NCI-H446 (cell line): ENCODE results near the gene C6orf47.

Source experiments
- DNase-seq, 2 experiments: peaks; one replicate each; lab custom pipeline; 2025; lab: John Stamatoyannopoulos, UW

C6orf47 gene

DNA sequence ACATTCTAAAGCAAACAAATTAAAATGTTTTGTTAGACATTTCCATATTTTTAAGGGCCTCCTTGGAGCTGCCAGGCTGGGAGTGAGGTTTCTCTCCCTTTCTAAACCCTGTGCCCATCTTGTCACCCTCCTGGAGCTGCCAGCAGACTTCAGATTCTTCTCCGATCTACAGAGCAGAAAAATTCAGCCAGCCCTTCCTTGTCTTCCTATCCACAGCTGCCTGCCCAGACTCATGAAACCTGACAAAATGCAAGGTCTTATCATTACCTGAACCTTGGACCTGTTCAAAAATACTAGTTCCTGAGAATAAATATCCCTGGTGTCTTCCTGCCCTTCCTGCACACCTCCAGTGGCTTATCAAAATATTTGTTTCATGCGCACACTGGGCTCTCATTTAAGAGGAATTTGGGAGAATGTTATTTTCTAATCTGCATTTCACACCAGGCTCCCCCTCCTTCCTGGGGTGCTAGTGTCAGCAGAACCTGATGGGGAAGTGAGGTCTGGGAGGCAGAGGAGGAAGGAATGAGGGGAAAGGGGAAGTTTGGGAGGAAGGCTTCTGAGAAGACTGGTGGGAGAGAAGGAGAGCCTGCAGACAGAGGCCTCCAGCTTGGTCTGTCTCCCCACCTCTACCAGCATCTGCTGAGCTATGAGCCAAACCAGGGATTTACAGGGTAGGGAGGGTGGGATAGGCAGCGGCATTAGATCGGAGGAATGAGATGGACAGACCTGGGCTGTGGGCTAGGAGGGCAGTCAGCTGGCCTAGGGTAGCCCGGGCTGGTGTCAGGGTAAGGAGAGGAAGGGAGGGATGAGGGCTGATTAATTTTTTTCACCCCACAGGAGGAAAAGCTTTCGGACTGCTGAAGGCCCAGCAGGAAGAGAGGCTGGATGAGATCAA lies 45.6 kb downstream of the C6orf47 start, which contains the start of gene AIF1:
Gene AIF1 (plus strand): TSS at position 551 of the 895 bp plus-strand sequence. CDS start 96 bp downstream, at position 647.
- no peak for DNase-seq

DNA sequence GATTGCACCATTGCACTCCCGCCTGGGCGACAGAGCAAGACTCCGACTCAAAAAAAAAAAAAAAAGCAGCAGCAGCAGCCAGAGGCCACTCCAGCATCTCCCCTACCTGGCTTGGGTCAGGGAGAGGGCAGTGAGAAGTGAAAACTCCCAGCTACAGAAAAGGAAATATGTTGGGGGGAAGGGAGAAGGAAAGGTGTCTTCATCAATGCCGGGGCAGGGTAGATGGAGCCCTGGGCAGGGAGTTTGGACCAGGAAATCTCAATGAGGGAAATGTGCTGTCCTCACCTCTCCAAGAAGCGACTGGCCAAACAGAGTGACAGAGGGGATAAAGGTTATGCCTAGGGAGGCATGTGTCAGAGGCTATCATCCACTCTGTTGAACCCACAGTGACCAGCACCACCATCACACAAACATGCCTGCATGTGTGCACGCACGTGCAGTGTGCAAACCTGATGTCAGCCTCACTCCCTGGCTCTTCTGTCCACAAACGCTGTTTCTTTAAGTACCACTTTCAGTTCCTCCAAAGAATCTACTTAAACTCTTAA lies 46.4 kb downstream of the C6orf47 start:
- DNase-seq: no peak

DNA sequence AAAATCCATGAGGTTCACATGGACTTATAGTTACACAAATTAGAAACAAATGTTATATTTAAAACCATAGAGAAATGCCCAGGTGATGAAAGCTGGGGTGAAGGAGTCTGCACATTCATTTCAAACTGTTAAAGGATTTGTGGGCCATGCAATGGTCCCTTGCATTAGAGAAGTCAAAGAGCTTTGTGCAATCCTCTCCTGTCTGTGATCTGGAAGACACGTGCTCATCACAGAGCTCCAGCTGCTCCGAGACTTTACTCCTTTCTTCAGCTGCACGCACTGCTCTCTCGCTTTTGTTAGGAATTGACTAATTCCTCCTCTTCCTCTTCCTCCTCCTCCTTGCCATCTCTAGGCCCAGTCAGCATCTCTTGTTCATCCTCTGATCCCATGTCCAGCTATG lies 49.6 kb downstream of the C6orf47 start:
- no peak for DNase-seq

DNA sequence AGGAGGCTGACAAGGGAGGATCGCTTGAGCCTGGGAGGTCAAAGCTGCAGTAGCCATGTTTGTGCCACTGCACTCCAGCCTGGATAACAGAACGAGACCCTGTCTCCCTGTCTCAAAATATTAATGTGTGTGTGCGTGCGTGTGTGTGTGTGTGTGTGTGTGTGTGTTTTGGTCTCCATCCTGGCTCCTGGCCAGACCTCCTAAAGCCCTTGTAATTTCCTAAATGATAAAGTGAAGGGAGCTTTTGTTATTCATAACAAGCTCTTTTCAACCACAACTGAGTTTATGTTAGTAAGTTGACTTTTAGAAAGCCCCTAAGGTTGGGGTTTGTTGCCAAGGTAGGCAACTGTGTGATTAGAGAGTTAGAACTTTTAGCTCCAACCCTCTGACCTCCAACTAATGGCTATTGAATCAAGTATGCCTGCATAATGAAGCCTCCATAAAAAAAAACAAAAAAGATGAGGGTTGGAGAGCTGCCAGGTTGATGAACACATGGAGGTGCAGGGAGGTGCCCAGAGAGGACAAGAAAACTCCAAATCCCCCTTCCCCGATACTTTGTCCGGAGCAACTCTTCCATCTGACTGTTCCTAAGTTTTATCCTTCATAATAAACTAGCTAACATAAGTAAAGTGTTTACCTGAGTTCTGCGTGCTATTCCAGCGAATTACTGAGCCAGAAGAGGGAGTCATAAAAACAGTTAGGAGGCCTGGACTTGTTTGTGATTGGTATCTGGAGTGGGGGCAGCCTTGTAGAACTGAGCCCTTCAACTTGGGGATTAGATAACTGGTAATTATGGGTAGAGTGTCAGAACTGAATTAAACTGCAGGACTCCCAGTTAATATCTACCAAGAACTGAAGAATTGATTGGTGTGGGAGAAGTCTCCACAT lies 50.8 kb downstream of the C6orf47 start:
- DNase-seq: no peak
